Measurements from ENCODE around the gene TLR9. TPM values are rescaled to one million over a fixed set of nuclear protein-coding genes. Genes with fewer than 3 reads are reported as not detected.

TLR9 gene
- total RNA-seq, 1 experiment from 2014 or later: not detected

DNA sequence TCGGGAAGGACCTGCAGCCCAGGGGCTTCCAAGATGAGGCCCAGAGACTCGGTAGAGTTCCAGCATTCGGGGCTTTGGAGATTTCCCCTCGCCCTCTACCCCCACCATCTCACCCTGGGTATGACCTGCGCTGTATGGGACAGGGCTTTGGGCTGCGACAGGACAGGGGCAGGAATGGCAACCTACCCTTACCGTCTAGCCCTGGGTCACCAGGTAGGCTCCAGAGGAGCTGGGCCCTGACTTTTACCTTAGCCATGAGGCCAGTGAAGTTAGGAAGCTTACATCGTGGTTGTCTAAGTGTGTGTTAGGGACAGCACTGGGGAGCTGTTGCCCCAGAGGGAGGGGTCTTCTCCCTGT, 20.8 kb upstream of the TLR9 start:
- peaks cover 46% of the 10 kb centered on the region for H3K27me3 Mint-ChIP-seq (ENCODE audit: low read depth)
- no CpG with 5 or more reads among the region's 8 CpGs for WGBS (ENCODE audit: extremely low coverage, insufficient read length, low lambda C conversion rate)
- no peak overlapping the region for H4K5ac ChIP-seq (ENCODE audit: insufficient read length, low read depth, low read length)
- H3K79me2 ChIP-seq (ENCODE audit: insufficient read depth, low read length): no peaks in the 10 kb centered on the region
- TF ChIP-seq, protein P1, sequence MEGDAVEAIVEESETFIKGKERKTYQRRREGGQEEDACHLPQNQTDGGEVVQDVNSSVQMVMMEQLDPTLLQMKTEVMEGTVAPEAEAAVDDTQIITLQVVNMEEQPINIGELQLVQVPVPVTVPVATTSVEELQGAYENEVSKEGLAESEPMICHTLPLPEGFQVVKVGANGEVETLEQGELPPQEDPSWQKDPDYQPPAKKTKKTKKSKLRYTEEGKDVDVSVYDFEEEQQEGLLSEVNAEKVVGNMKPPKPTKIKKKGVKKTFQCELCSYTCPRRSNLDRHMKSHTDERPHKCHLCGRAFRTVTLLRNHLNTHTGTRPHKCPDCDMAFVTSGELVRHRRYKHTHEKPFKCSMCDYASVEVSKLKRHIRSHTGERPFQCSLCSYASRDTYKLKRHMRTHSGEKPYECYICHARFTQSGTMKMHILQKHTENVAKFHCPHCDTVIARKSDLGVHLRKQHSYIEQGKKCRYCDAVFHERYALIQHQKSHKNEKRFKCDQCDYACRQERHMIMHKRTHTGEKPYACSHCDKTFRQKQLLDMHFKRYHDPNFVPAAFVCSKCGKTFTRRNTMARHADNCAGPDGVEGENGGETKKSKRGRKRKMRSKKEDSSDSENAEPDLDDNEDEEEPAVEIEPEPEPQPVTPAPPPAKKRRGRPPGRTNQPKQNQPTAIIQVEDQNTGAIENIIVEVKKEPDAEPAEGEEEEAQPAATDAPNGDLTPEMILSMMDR (conservative IDR thresholded peaks at IDR 0.05): no peak
- H3K27ac Mint-ChIP-seq: no peak overlapping the region
- no peak overlapping the region for H2BK12ac ChIP-seq (ENCODE audit: insufficient read length, low read depth, low read length)
- H4K91ac ChIP-seq (ENCODE audit: insufficient read length, low read depth, low read length): no peak overlapping the region
- H3K79me1 ChIP-seq (ENCODE audit: insufficient read depth, low read depth, low read length, poor library complexity, severe bottlenecking): no peaks in the 10 kb centered on the region
- no peak for DNase-seq
- H2BK15ac ChIP-seq (ENCODE audit: low read depth, low read length): no peak overlapping the region
- no peak overlapping the region for H2BK120ac ChIP-seq (ENCODE audit: low read depth, low read length, poor library complexity, severe bottlenecking)
- peaks cover 0 to 29% (median 2%) of the 10 kb centered on the region in 3 experiments; a peak in 3 of 7 replicates for H3K36me3 Mint-ChIP-seq (ENCODE audit: insufficient read depth in 1 of 3, low read depth in 3 of 3)
- peak overlapping the region; percentile 59 for H3K4me2 ChIP-seq (ENCODE audit: insufficient read depth, insufficient read length, low read length)
- H3K18ac ChIP-seq (ENCODE audit: insufficient read length, low read depth, low read length): no peak overlapping the region
- H3K4me3 Mint-ChIP-seq: peak overlapping the region; percentile 62 to 77
- no peak overlapping the region for H4K8ac ChIP-seq (replicated peaks; ENCODE audit: insufficient read length, low read depth, low read length)
- H2AK5ac ChIP-seq (ENCODE audit: insufficient read length, low read length): no peak overlapping the region
- H4K20me1 ChIP-seq (ENCODE audit: control insufficient read depth, insufficient read depth, insufficient read length): no peaks in the 10 kb centered on the region
- peaks cover 14% of the 10 kb centered on the region; the same call in 1 of the 2 replicates for H3K27me3 ChIP-seq (ENCODE audit: insufficient read depth, low read length)
- H3K23ac ChIP-seq (ENCODE audit: insufficient read length, low read depth, low read length): no peak overlapping the region
- no peak overlapping the region for H2AFZ ChIP-seq (ENCODE audit: low read length)
- no peak overlapping the region for H3K56ac ChIP-seq (ENCODE audit: insufficient read length, low read depth, low read length)
- H3K9ac ChIP-seq (ENCODE audit: extremely low read depth, insufficient read length, low read length): no peak overlapping the region
- H3K9me3 Mint-ChIP-seq: peaks cover 0 to 5% of the 10 kb centered on the region in 2 experiments; a peak in 2 of 5 replicates
- H3T11ph ChIP-seq (ENCODE audit: low read length): no peak overlapping the region
- no peak overlapping the region for H2BK5ac ChIP-seq (ENCODE audit: insufficient read length, low read length)
- no peak overlapping the region for H3K4ac ChIP-seq (ENCODE audit: low read depth, low read length)
- H3K9me3 ChIP-seq (ENCODE audit: control insufficient read depth, low read depth, low read length): no peaks in the 10 kb centered on the region
- no peak overlapping the region; the same call in 1 of the 2 replicates for H3K14ac ChIP-seq (ENCODE audit: insufficient read depth, low read length)
- H3K23me2 ChIP-seq (ENCODE audit: insufficient read length, low read depth, low read length, poor library complexity, severe bottlenecking): peaks cover 3% of the 10 kb centered on the region
- no peak overlapping the region for H2BK20ac ChIP-seq (ENCODE audit: low read depth, low read length, poor library complexity, severe bottlenecking)
- H3K27ac ChIP-seq (ENCODE audit: insufficient read length, low read depth, low read length): no peak overlapping the region
- H3K4me1 ChIP-seq (ENCODE audit: insufficient read depth, low read length): no peaks in the 10 kb centered on the region
- H3K4me1 Mint-ChIP-seq: peaks cover 0 to 10% of the 10 kb centered on the region in 2 experiments; a peak in 3 of 4 replicates
